ENCODE results near the gene SMIM20. TPM values are rescaled to one million over a fixed set of nuclear protein-coding genes. Genes with fewer than 3 reads are reported as not detected.
"Not testable (repeated sequence)": the region's sequence is repeated elsewhere in the genome, so short reads cannot be mapped to it uniquely, and the experiment has no call there.

SMIM20 gene
- 28.3 TPM for total RNA-seq

- peak; percentile 95 for DNase-seq (ENCODE audit: low spot score)
Measured at GRCh38 chr4:25913851-25914669, at the start of gene SMIM20. TSS of gene SMIM20 (plus strand) at chr4:25914220. CDS start at chr4:25914314, 94 bp downstream.

DNA sequence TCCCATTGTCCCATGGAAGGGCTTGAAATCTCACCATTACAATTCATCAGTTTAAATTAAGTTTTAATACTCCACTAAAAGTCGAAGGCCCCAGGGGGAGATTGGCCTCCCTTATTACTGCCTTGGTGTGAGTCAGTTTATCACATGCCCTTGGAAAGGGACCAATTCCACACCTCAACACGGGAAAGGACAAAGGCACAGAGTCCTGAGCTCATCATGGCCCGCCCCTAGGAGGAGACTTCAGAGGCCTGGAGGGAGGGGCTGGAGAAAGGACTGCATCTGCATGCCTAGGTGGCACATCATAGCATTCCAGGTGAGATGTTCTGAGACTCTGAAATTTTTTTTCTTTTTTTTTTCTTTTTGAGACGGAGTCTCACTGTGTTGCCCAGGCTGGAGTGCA is 48.4 kb upstream of the SMIM20 start:
- no peak for DNase-seq (ENCODE audit: low spot score)

GRCh38 chr4:25866401-25866800 is 47.6 kb upstream of the SMIM20 start:
- DNase-seq (ENCODE audit: low spot score), result not testable (repeated sequence)

- DNase-seq (ENCODE audit: low spot score), result no peak
Measured at GRCh38 chr4:25867781-25868294, 46.2 kb upstream of the SMIM20 start.

- DNase-seq (ENCODE audit: low spot score), result no peak
Measured at GRCh38 chr4:25870081-25870480, 43.9 kb upstream of the SMIM20 start.

DNA sequence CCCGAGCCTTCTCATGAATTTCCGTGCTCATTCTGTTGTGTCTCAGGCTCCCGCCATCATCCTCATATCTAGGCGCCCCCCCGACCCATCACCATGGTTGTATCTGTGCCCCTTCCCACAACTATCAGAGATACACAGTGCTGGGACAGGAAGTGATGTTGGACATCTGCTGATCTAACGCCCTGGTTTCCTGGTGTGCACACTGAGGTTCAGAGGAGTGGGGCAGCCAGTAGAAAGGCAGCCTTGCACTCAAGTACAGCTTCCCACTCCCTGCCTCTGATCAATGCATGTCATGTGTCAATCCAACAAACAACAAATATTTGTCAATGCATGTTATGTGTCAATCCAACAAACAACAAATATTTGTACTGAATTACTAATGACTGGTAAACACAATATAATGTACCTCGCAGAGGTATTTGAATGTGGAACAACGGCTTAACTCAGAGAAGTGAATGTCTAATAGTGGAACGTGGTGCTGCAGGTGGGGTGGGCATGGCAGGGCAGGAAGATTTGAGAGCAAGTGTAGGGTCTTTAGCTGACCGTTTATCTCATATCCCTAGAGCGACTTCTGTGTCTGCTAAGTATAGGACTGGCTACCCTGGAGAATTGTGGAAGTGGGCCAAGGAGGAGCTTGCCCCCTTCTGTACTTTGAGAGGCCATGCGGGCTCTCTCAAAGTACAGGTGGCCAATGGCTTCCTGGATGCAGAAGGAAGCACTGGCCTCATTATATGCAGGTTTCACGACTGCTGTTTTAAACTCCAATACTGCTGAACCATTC is 41.0 kb upstream of the SMIM20 start:
- DNase-seq (ENCODE audit: low spot score), result no peak

GRCh38 chr4:25873632-25874129 is 40.3 kb upstream of the SMIM20 start:
- DNase-seq (ENCODE audit: low spot score), result no peak

GRCh38 chr4:25874655-25875054 is 39.4 kb upstream of the SMIM20 start:
- no peak for DNase-seq (ENCODE audit: low spot score)

GRCh38 chr4:25875281-25875745 is 38.7 kb upstream of the SMIM20 start:
- no peak for DNase-seq (ENCODE audit: low spot score)

DNA sequence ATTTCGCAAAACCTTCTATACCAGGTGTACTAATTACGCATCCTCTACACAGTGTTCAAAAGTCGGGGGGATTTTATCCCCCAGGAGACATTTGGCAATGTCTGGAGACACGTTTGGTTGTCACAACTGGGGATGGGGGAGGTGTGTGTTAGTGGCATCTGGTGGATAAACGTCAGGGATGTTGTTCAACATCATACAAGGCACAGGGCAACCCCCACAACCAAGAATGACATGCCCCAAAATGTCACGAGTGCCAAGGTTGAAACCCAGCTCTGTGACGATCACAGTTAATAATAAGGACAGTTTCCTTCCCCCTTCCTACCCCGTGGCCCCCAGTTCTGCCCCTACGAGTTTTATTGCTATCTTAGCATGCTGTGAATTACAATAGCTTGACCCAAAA is 35.3 kb upstream of the SMIM20 start:
- DNase-seq (ENCODE audit: low spot score), result no peak

DNA sequence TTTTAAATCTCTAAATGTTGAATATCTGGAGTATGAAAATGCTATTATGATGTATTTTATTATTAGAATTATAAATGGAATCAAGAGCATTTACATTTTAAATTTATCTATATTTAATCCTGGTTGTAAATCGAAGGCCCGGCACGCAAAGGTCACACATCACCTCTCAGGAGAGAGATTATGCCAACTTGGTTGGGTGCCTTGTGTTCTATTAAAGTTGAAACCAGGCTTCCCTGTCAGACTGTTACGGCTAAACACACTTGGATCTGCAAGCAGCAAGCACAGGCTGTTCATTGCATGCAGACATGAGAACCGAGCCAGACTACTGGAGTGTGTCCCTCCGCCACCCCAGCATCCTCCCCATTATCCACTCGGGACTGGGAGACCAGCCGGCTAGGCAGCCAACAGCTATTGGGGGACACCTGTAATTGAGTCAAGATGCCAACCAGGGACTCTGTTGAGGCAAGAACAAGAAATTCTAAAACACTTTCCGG is 34.9 kb upstream of the SMIM20 start:
- DNase-seq (ENCODE audit: low spot score), result no peak

- DNase-seq (ENCODE audit: low spot score), result no peak
Measured at GRCh38 chr4:25879587-25879986, 34.4 kb upstream of the SMIM20 start.

- no peak for DNase-seq (ENCODE audit: low spot score)
Measured at GRCh38 chr4:25879991-25880651, 33.9 kb upstream of the SMIM20 start.

GRCh38 chr4:25881193-25881592 is 32.8 kb upstream of the SMIM20 start:
- no peak for DNase-seq (ENCODE audit: low spot score)

DNA sequence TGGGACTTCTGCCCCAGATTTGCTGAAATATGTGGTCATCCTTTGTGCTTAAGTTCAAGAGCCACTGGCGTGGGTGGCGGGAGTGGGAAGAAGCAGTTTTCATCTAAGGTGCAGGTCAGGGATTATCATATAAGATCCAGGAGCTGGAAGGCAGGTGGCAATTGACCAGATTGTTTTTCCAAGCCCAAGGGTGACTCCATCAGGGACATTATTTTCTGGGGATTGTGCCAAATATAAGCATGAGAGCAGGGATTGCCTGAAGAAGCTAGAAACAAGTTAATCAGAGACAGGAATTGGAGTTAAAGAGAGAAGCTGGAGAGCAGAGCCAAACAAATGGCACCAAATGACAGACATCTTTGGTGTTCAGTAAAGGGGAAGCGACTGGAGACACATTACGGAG is 31.8 kb upstream of the SMIM20 start:
- DNase-seq (ENCODE audit: low spot score), result no peak

- no peak for DNase-seq (ENCODE audit: low spot score)
Measured at GRCh38 chr4:25883565-25883964, 30.5 kb upstream of the SMIM20 start.

GRCh38 chr4:25884031-25884782 is 29.8 kb upstream of the SMIM20 start:
- DNase-seq (ENCODE audit: low spot score), result no peak

DNA sequence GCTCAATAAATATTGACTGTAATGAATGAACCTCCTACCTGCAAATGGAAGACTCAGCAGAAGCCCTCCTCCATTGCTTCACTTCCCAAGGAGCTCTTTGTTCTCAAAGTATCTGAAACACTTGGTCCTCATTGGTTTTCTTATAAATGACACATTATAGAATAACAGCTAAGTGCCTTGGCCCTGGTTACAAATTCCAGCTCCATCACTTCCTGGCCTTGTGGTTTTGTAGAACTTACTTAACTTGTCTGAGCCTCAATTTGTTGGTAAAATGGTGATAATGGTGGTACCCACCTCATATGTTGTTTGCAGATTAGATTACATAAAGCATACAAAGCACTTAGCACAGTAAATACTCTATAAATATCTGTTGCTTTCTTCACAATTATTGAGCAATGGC is 25.2 kb upstream of the SMIM20 start:
- no peak for DNase-seq (ENCODE audit: low spot score)

- DNase-seq (ENCODE audit: low spot score), result no peak
Measured at GRCh38 chr4:25889589-25890503, 24.2 kb upstream of the SMIM20 start.
